GM12865 (cell line): Measurements from ENCODE around the gene RPAIN.

Experiments used
- DNase-seq: peaks from one replicate; pipeline ENCODE4 v3.0.0; 2010; ENCODE audit warnings: low read depth
- H3K4me3 ChIP-seq: 2 replicates; pipeline ENCODE4 v1.5.1; 2011; ENCODE audit warnings: mild to moderate bottlenecking, low read depth, low read length, control low read depth
- CTCF ChIP-seq: IDR thresholded peaks from 2 replicates; pipeline ENCODE4 v1.5.1; 2011; ENCODE audit warnings: low read length, control low read depth, low read depth, inconsistent platforms; ENCODE audit not compliant: insufficient read depth; ENCODE audit errors: missing control alignments

Gene RPAIN

GRCh38 chr17:5419959-5420653 lies at the start of gene RPAIN:
TSS of gene RPAIN (plus strand) at chr17:5420182. CDS start at chr17:5420211, 29 bp downstream.
- peak; percentile 92 for DNase-seq
- peak within 1 kb of the TSS; percentile 91 for H3K4me3 ChIP-seq
- no peak for TF ChIP-seq CTCF

- TF ChIP-seq CTCF, result no peak
- no peak overlapping the region for H3K4me3 ChIP-seq
- no peak for DNase-seq
Measured at GRCh38 chr17:5370411-5370810, 49.6 kb upstream of the RPAIN start.

- TF ChIP-seq CTCF, result no peak
- peak; percentile 76 for DNase-seq
- no peak overlapping the region for H3K4me3 ChIP-seq
Measured at GRCh38 chr17:5373112-5373511, 46.9 kb upstream of the RPAIN start.

- TF ChIP-seq CTCF, result no peak
- no peak for DNase-seq
- no peak overlapping the region for H3K4me3 ChIP-seq
Measured at GRCh38 chr17:5378566-5379207, 41.3 kb upstream of the RPAIN start.

- DNase-seq, result no peak
- no peak for TF ChIP-seq CTCF
- no peak overlapping the region for H3K4me3 ChIP-seq
Measured at GRCh38 chr17:5379351-5380107, 40.5 kb upstream of the RPAIN start.

- H3K4me3 ChIP-seq, result no peak overlapping the region
- no peak for DNase-seq
- TF ChIP-seq CTCF, result no peak
Measured at GRCh38 chr17:5380491-5381135, 39.4 kb upstream of the RPAIN start.
